Left forelimb (tissue), 1 donor: ENCODE measurements around the gene SNCA.

Source experiments
- DNase-seq: peaks from one replicate; pipeline ENCODE4 v3.0.0-alpha.2; 2018; ENCODE audit warnings: low spot score

SNCA gene

GRCh38 chr4:89754531-89754930 lies 82.4 kb downstream of the SNCA start:
- DNase-seq, result no peak

GRCh38 chr4:89753601-89754066 lies 83.3 kb downstream of the SNCA start:
- no peak for DNase-seq

- no peak for DNase-seq
Measured at GRCh38 chr4:89752932-89753598, 83.9 kb downstream of the SNCA start.

- DNase-seq, result no peak
Measured at GRCh38 chr4:89751416-89751815, 85.5 kb downstream of the SNCA start.

- no peak for DNase-seq
Measured at GRCh38 chr4:89746377-89746776, 90.6 kb downstream of the SNCA start.

- no peak for DNase-seq
Measured at GRCh38 chr4:89745708-89746107, 91.3 kb downstream of the SNCA start.

GRCh38 chr4:89744914-89745313 lies 92.0 kb downstream of the SNCA start:
- DNase-seq, result no peak

GRCh38 chr4:89741768-89742167 lies 95.2 kb downstream of the SNCA start:
- DNase-seq, result no peak

GRCh38 chr4:89739311-89739988 lies 97.5 kb downstream of the SNCA start:
- DNase-seq, result no peak

GRCh38 chr4:89737888-89738287 lies 99.1 kb downstream of the SNCA start:
- no peak for DNase-seq

GRCh38 chr4:89733946-89734345 lies 103.0 kb downstream of the SNCA start:
- DNase-seq, result no peak

GRCh38 chr4:89727238-89727637 lies 109.7 kb downstream of the SNCA start:
- DNase-seq, result no peak

GRCh38 chr4:89725268-89725667 lies 111.7 kb downstream of the SNCA start:
- no peak for DNase-seq

- no peak for DNase-seq
Measured at GRCh38 chr4:89724716-89725115, 112.2 kb downstream of the SNCA start.

- no peak for DNase-seq
Measured at GRCh38 chr4:89723096-89723495, 113.9 kb downstream of the SNCA start.

GRCh38 chr4:89722517-89722916 lies 114.4 kb downstream of the SNCA start:
- no peak for DNase-seq

- no peak for DNase-seq
Measured at GRCh38 chr4:89720981-89721380, 116.0 kb downstream of the SNCA start.

- no peak for DNase-seq
Measured at GRCh38 chr4:89719536-89720090, 117.3 kb downstream of the SNCA start.

- DNase-seq, result no peak
Measured at GRCh38 chr4:89716893-89717292, 120.1 kb downstream of the SNCA start.

GRCh38 chr4:89715631-89716030 lies 121.3 kb downstream of the SNCA start:
- DNase-seq, result no peak

- no peak for DNase-seq
Measured at GRCh38 chr4:89712827-89713226, 124.1 kb downstream of the SNCA start.

- no peak for DNase-seq
Measured at GRCh38 chr4:89712141-89712540, 124.8 kb downstream of the SNCA start.

- DNase-seq, result no peak
Measured at GRCh38 chr4:89708903-89709421, 128.0 kb downstream of the SNCA start.
